Upper lobe of left lung (tissue), 4 donors: Measurements from ENCODE around the gene RABL2B.

Experiments used
- CTCF ChIP-seq, 6 experiments: fragments of 450-650 bp in 4 of 6; fragments of 200-600 bp in 2 of 6; sonication (generic) in 2 of 6; IDR thresholded peaks; one replicate each; pipeline ENCODE4 v1.5.1; 2016 to 2019; ENCODE audit warnings: antibody characterized with exemption in 6 of 6
- POLR2A ChIP-seq, 4 donors: fragments of 450-650 bp; IDR thresholded peaks; one replicate each; pipeline ENCODE4 v1.5.1; 2016 to 2017; ENCODE audit warnings: antibody characterized with exemption in 4 of 4, mild to moderate bottlenecking in 2 of 4

GRCh38 chr22:50720301-50721256 is 62.9 kb downstream of the RABL2B start:
- TF ChIP-seq POLR2A (IDR thresholded peaks at IDR 0.05) (no peak), CTCF (IDR thresholded peaks at IDR 0.05) (no peak)
